ENCODE data around the gene UGT1A1.

Gene UGT1A1

GRCh38 chr2:233814056-233814835 lies 54.2 kb downstream of the UGT1A1 start:
- in situ Hi-C loops (cut with MboI; ENCODE audit: low sequenced_read_pairs), result no loop called here

GRCh38 chr2:233815861-233816260 lies 55.8 kb downstream of the UGT1A1 start:
- in situ Hi-C loops (cut with MboI; ENCODE audit: low sequenced_read_pairs), result no loop called here

GRCh38 chr2:233816334-233816733 lies 56.3 kb downstream of the UGT1A1 start:
- in situ Hi-C loops (cut with MboI; ENCODE audit: low sequenced_read_pairs), result no loop called here

- in situ Hi-C loops (cut with MboI; ENCODE audit: low sequenced_read_pairs), result no loop called here
Measured at GRCh38 chr2:233816771-233817170, 56.7 kb downstream of the UGT1A1 start.

- in situ Hi-C loops (cut with MboI; ENCODE audit: low sequenced_read_pairs), result no loop called here
Measured at GRCh38 chr2:233817361-233817911, 57.4 kb downstream of the UGT1A1 start.

GRCh38 chr2:233817995-233818638 lies 58.0 kb downstream of the UGT1A1 start:
- in situ Hi-C loops (cut with MboI; ENCODE audit: low sequenced_read_pairs), result no loop called here

- in situ Hi-C loops (cut with MboI; ENCODE audit: low sequenced_read_pairs), result no loop called here
Measured at GRCh38 chr2:233818639-233819621, 58.9 kb downstream of the UGT1A1 start.

GRCh38 chr2:233819884-233820773 lies 60.1 kb downstream of the UGT1A1 start:
- in situ Hi-C loops (cut with MboI; ENCODE audit: low sequenced_read_pairs), result no loop called here

- in situ Hi-C loops (cut with MboI; ENCODE audit: low sequenced_read_pairs), result no loop called here
Measured at GRCh38 chr2:233820774-233821105, 60.7 kb downstream of the UGT1A1 start.

- in situ Hi-C loops (cut with MboI; ENCODE audit: low sequenced_read_pairs), result no loop called here
Measured at GRCh38 chr2:233821196-233821595, 61.1 kb downstream of the UGT1A1 start.

GRCh38 chr2:233821709-233822100 lies 61.6 kb downstream of the UGT1A1 start:
- in situ Hi-C loops (cut with MboI; ENCODE audit: low sequenced_read_pairs), result no loop called here

- in situ Hi-C loops (cut with MboI; ENCODE audit: low sequenced_read_pairs), result no loop called here
Measured at GRCh38 chr2:233822101-233822771, 62.2 kb downstream of the UGT1A1 start.
